Common myeloid progenitor, CD34-positive (primary cell): ENCODE data around the gene TEAD1.

ENCODE experiments used
- CTCF ChIA-PET: fragments of 350-600 bp; sonication (Branson Sonifier 250); formaldehyde crosslinking; loops from one replicate; lab custom pipeline; 2021; ENCODE audit warnings: antibody characterized with exemption; lab: Charles Lee
- POLR2A ChIA-PET: fragments of 350-600 bp; sonication (Branson Sonifier 250); formaldehyde crosslinking; loops from one replicate; lab custom pipeline; 2021; ENCODE audit warnings: antibody characterized with exemption; lab: Charles Lee
- DNase-seq, 3 donors: peaks; one replicate each; pipeline versions ENCODE4 v3.0.0 to v3.0.0-alpha.2; 2013
- H3K27ac ChIP-seq, 2 experiments: 1 replicate in 1 of 2; 2 replicates in 1 of 2; pipeline ENCODE4 v1.7.0; 2013; ENCODE audit warnings: inconsistent platforms in 2 of 2, low read length in 2 of 2, mild to moderate bottlenecking in 2 of 2, low read depth in 1 of 2, moderate library complexity in 1 of 2; ENCODE audit not compliant: severe bottlenecking in 2 of 2, insufficient read depth in 1 of 2, poor library complexity in 1 of 2
- H3K27me3 ChIP-seq, 5 experiments: replicated peaks in 2 of 5; 1 replicate in 3 of 5; 2 replicates in 2 of 5; pipeline versions ENCODE4 v1.6.1 to v1.7.0; 2013; ENCODE audit warnings: low read length in 4 of 5, mild to moderate bottlenecking in 2 of 5, moderate library complexity in 2 of 5, inconsistent platforms in 1 of 5; ENCODE audit not compliant: insufficient read depth in 5 of 5, control insufficient read depth in 4 of 5
- H3K36me3 ChIP-seq, 4 experiments: 1 replicate in 2 of 4; 2 replicates in 2 of 4; pipeline versions ENCODE4 v1.6.1 to v1.7.0; 2013; ENCODE audit warnings: low read length in 3 of 4, control low read depth in 1 of 4, mild to moderate bottlenecking in 1 of 4; ENCODE audit not compliant: control insufficient read depth in 4 of 4, insufficient read depth in 4 of 4
- H3K4me1 ChIP-seq, 4 experiments: 1 replicate in 3 of 4; 2 replicates in 1 of 4; pipeline versions ENCODE4 v1.6.1 to v1.7.1; 2013; ENCODE audit warnings: low read length in 3 of 4, mild to moderate bottlenecking in 3 of 4, control low read depth in 1 of 4, inconsistent platforms in 1 of 4, moderate library complexity in 1 of 4; ENCODE audit not compliant: control insufficient read depth in 4 of 4, insufficient read depth in 4 of 4; ENCODE audit errors: control extremely low read depth in 1 of 4
- H3K4me3 ChIP-seq, 7 experiments: 1 replicate in 4 of 7; 2 replicates in 3 of 7; pipeline versions ENCODE4 v1.5.1 to v1.7.0; 2013; ENCODE audit warnings: mild to moderate bottlenecking in 7 of 7, low read length in 6 of 7, moderate library complexity in 6 of 7, inconsistent platforms in 2 of 7, low read depth in 2 of 7, control low read depth in 1 of 7; ENCODE audit not compliant: insufficient read depth in 4 of 7, control insufficient read depth in 1 of 7; ENCODE audit errors: extremely low read depth in 1 of 7
- H3K9me3 ChIP-seq, 5 experiments: 1 replicate in 4 of 5; 2 replicates in 1 of 5; pipeline versions ENCODE4 v1.6.1 to v1.7.1; 2013; ENCODE audit warnings: low read length in 4 of 5, mild to moderate bottlenecking in 2 of 5, inconsistent platforms in 1 of 5, low read depth in 1 of 5, moderate library complexity in 1 of 5; ENCODE audit not compliant: control insufficient read depth in 4 of 5, insufficient read depth in 2 of 5; ENCODE audit errors: control extremely low read depth in 1 of 5
- WGBS: methylation state at CpG from one replicate; pipeline ENCODE4 v1.1.5; 2013; ENCODE audit not compliant: insufficient coverage; 5-methylcytosine and 5-hydroxymethylcytosine counted together

TEAD1 gene

GRCh38 chr11:12812849-12813248 lies 138.6 kb downstream of the TEAD1 start:
- Histone ChIP-seq H3K36me3 (no peaks in the 10 kb centered on the region), H3K9me3 (no peaks in the 10 kb centered on the region), H3K27me3 (peaks cover 0 to 63% (median 27%) of the 10 kb centered on the region in 5 experiments), H3K4me1 (peaks cover 0 to 9% (median 3%) of the 10 kb centered on the region in 4 experiments), H3K4me3 (no peak overlapping the region), H3K27ac (no peak overlapping the region)
- ChIA-PET CTCF (interaction anchor here (2.9 kb wide), 1 partner anchor 10 kb away, joined by 10 read pairs; no protein-coding TSS in a partner anchor), POLR2A (no interaction called here)
- WGBS: 85% methylated on average over 4 of the region's 4 CpGs
- DNase-seq: no peak

- peaks cover 0 to 63% (median 24%) of the 10 kb centered on the region in 5 experiments for H3K27me3 ChIP-seq
- 83% methylated on average over 6 of the region's 9 CpGs for WGBS
- H3K4me1 ChIP-seq: peaks cover 0 to 9% (median 3%) of the 10 kb centered on the region in 4 experiments
- no peaks in the 10 kb centered on the region for H3K36me3 ChIP-seq
- H3K9me3 ChIP-seq: no peaks in the 10 kb centered on the region
- DNase-seq: no peak
- ChIA-PET POLR2A (no interaction called here), CTCF (interaction anchor here (1.0 to 2.9 kb wide), 2 partner anchors 9 to 214 kb away, joined by 4 to 10 read pairs; no protein-coding TSS in a partner anchor)
- no peak overlapping the region for H3K4me3 ChIP-seq
- H3K27ac ChIP-seq: no peak overlapping the region
These were observed 139.4 kb downstream of the TEAD1 start for GRCh38 chr11:12813371-12814225.

GRCh38 chr11:12815129-12815480 lies 140.9 kb downstream of the TEAD1 start:
- CTCF ChIA-PET: interaction anchor here (1.0 to 1.4 kb wide), 2 partner anchors 11 to 216 kb away, joined by 4 read pairs; no protein-coding TSS in a partner anchor
- H3K4me3 ChIP-seq: peak overlapping the region in 1 of 7 experiments; percentile 25

GRCh38 chr11:12815931-12816494 lies 141.8 kb downstream of the TEAD1 start:
- no peaks in the 10 kb centered on the region for H3K9me3 ChIP-seq
- H3K4me1 ChIP-seq: peaks cover 0 to 9% (median 3%) of the 10 kb centered on the region in 4 experiments
- no peaks in the 10 kb centered on the region for H3K36me3 ChIP-seq
- H3K4me3 ChIP-seq: no peak overlapping the region
- ChIA-PET CTCF (no interaction called here), POLR2A (interaction anchor here (0.6 kb wide), 1 partner anchor 331 kb away, joined by 3 read pairs; no protein-coding TSS in a partner anchor)
- 87% methylated on average over 6 of the region's 10 CpGs for WGBS
- H3K27me3 ChIP-seq: peaks cover 0 to 47% (median 19%) of the 10 kb centered on the region in 5 experiments
- no peak overlapping the region for H3K27ac ChIP-seq
- peak in 2 of 3 donors; percentile 13 to 28 for DNase-seq

More at GRCh38 chr11:12815129-12815480, 140.9 kb downstream of the TEAD1 start:
- H3K27me3 ChIP-seq: peaks cover 0 to 56% (median 24%) of the 10 kb centered on the region in 5 experiments
- H3K9me3 ChIP-seq: no peaks in the 10 kb centered on the region
- DNase-seq: no peak
- WGBS: no CpG with 5 or more reads among the region's 3 CpGs
- H3K27ac ChIP-seq: no peak overlapping the region
- H3K36me3 ChIP-seq: no peaks in the 10 kb centered on the region
- peaks cover 0 to 9% (median 3%) of the 10 kb centered on the region in 4 experiments for H3K4me1 ChIP-seq
- POLR2A ChIA-PET: interaction anchor here (0.6 kb wide), 1 partner anchor 90 kb away, joined by 3 read pairs; no protein-coding TSS in a partner anchor

GRCh38 chr11:12817681-12818332 lies 143.6 kb downstream of the TEAD1 start:
- H3K4me1 ChIP-seq: peaks cover 0 to 9% (median 3%) of the 10 kb centered on the region in 4 experiments
- POLR2A ChIA-PET: no interaction called here
- H3K27ac ChIP-seq: no peak overlapping the region
- DNase-seq: no peak
- H3K36me3 ChIP-seq: no peaks in the 10 kb centered on the region
- CTCF ChIA-PET: no interaction called here
- peaks cover 0 to 41% (median 12%) of the 10 kb centered on the region in 5 experiments for H3K27me3 ChIP-seq
- H3K4me3 ChIP-seq: no peak overlapping the region
- 96% methylated on average over 4 of the region's 6 CpGs for WGBS
- no peaks in the 10 kb centered on the region for H3K9me3 ChIP-seq

- no peak overlapping the region for H3K27ac ChIP-seq
- H3K4me3 ChIP-seq: no peak overlapping the region
These were observed 144.3 kb downstream of the TEAD1 start for GRCh38 chr11:12818333-12819015.

More at GRCh38 chr11:12818333-12819015, 144.3 kb downstream of the TEAD1 start:
- no peak for DNase-seq
- Histone ChIP-seq H3K36me3 (no peaks in the 10 kb centered on the region), H3K4me1 (peaks cover 0 to 9% (median 3%) of the 10 kb centered on the region in 4 experiments), H3K9me3 (no peaks in the 10 kb centered on the region), H3K27me3 (peaks cover 4 to 41% (median 8%) of the 10 kb centered on the region in 5 experiments)
- 96% methylated on average over 4 of the region's 4 CpGs for WGBS
- POLR2A ChIA-PET: no interaction called here
- CTCF ChIA-PET: no interaction called here
